ENCODE data around the gene CPT1C.

GRCh38 chr19:49718991-49719390 is 28.1 kb downstream of the CPT1C start:
- TF ChIP-seq, protein P1, sequence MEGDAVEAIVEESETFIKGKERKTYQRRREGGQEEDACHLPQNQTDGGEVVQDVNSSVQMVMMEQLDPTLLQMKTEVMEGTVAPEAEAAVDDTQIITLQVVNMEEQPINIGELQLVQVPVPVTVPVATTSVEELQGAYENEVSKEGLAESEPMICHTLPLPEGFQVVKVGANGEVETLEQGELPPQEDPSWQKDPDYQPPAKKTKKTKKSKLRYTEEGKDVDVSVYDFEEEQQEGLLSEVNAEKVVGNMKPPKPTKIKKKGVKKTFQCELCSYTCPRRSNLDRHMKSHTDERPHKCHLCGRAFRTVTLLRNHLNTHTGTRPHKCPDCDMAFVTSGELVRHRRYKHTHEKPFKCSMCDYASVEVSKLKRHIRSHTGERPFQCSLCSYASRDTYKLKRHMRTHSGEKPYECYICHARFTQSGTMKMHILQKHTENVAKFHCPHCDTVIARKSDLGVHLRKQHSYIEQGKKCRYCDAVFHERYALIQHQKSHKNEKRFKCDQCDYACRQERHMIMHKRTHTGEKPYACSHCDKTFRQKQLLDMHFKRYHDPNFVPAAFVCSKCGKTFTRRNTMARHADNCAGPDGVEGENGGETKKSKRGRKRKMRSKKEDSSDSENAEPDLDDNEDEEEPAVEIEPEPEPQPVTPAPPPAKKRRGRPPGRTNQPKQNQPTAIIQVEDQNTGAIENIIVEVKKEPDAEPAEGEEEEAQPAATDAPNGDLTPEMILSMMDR (IDR thresholded peaks at IDR 0.05) = no peak
- TF ChIP-seq POLR2A (IDR thresholded peaks at IDR 0.05) = no peak

Measured in body of pancreas (tissue), 4 donors.